Kidney capillary endothelial cell (primary cell): ENCODE data around the gene ZNF423.

Experiments used
- DNase-seq: peaks from one replicate; pipeline ENCODE4 v3.0.0-alpha.2; 2018; ENCODE audit warnings: low spot score

ZNF423 gene

GRCh38 chr16:49724774-49725173 is 131.1 kb downstream of the ZNF423 start:
- DNase-seq: no peak

DNA sequence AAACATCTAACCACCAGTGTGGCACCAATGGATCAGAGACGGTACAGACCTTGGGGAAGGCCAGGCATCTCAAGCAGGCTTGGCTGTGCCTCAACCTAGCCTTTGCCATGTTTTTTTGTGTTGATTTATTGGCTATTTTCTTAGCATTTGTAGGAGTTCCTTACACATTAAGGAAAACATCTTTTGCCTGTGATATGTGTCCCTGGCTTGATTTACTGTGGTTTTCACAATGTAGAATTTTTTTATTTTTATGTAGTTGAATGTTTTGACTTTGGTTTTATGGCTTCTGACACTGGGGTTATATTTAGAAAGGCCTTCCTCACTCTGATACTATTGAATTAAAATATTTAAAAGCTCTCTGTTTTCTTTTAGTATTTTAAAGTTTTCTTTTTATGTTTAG is 132.6 kb downstream of the ZNF423 start:
- no peak for DNase-seq

GRCh38 chr16:49720225-49720624 is 135.7 kb downstream of the ZNF423 start:
- no peak for DNase-seq

DNA sequence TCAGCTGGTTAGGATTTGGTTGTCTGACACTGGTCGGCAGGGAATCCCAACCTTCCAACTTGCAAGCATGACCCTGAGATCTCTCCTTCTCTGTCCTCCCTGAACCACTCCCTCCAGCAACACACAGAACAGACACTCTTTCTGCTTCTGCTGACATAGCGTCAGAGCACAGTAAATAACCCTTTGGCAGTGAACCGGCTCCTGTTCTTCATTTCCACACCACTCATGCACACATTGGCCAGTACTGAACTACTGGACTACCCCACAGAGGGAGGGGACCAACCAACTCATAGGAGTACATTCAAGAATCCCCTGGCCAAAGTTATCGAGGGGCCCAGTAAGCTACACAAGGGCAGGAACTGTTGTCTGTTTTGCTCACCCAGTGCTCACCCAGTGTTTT is 138.2 kb downstream of the ZNF423 start:
- DNase-seq: no peak

- no peak for DNase-seq
Observed at GRCh38 chr16:49716339-49716934, 139.5 kb downstream of the ZNF423 start.

DNA sequence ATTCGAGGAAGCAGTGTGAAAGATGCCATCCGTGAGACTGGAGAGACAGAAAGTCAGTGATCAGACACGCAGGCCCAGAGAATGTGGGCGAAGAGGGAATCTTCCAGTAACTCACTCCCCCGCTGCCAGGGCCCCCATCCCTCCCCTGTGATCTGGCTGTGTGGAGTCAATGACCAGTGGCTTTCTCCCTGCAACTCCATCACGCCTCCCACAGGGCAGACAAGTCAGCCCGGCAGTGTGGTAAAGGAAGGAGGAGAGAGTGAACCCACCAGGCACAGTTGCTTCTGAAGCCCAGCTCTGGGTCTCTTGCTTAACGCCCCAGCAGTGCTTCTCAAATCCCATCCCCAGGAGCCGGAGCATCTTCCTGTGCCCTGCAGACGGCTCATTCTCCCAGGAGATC is 142.1 kb downstream of the ZNF423 start:
- DNase-seq: no peak

GRCh38 chr16:49712542-49712941 is 143.4 kb downstream of the ZNF423 start:
- no peak for DNase-seq

GRCh38 chr16:49712106-49712505 is 143.8 kb downstream of the ZNF423 start:
- DNase-seq: no peak

GRCh38 chr16:49709057-49709456 is 146.9 kb downstream of the ZNF423 start:
- DNase-seq: no peak

DNA sequence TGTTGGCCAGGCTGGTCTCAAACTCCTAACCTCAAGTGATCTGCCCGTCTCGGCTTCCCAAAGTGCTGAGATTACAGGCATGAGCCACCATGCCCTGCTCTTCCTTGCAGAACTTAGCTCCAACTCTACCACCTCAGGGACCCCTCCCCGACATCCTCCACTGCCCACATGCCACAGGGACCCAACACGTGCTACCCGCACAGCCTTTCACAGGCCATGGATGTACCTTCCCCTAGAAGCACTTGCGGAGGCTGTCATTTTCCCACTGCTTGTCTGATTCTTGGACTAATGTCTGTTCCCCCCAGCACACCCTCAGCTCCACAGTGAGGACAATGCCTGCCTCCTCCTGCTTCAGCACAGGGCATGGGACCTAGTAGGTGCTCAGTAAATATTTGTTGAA is 147.4 kb downstream of the ZNF423 start:
- no peak for DNase-seq

DNA sequence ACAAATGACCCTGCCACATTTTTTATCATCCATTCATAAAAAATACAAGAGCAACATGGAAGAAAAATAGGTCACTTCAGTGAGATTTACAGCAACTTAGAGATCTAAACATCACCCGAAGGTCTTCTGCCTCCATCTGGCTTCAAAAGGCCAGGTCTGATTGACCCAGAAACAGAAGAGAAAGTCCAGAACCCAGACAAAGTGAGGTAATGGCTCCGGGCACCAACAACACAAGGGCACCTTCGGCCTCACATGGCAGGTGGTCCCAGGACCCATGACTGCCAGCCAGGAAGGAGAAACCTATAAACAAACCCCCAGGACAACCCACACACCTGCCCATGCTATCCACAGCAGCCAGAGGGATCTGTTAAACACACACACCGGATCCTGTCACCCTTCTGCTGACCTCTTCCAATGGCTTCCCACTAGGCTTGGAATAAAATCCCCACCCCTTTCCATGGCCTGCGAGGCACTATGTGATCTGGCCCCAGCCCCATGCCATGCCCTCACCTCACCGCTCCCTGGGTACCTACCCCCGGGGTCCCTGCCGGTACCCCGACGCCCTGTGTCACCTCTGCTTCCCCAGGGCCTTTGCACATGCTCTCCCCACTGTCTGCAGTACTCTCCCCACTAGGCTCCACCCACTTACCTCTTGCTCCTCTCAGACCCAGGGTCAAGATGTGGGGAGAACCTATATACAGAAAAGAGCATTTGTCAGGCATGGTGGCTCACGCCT is 149.1 kb downstream of the ZNF423 start:
- DNase-seq: no peak

DNA sequence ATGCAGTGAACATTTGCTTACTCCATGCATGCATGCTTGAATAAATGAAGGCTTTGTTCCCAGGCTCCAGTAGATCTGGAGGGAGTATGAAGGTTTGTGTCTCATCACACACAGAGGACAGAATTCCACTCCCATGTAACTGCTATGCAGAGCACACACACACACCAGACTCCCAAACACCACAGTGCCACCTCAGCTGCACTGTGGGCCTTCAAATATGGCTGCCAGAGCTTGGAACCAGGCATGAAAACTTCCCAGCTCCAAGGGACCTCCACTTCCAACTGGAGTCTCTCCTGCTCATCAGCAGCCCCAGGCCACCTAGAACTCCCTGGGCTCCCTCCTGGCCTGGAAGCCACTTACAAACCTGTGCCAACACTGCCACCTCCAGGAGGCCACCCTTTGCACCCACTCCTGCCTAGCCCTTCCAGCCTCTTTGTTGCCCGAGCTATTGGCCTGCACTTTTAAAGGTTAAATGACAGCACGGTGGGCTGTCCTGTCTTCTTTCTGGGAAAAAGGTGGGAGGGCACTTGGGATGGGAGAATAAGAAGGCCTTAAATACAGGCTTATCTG is 151.2 kb downstream of the ZNF423 start:
- no peak for DNase-seq

- no peak for DNase-seq
Observed at GRCh38 chr16:49703483-49703882, 152.4 kb downstream of the ZNF423 start.

DNA sequence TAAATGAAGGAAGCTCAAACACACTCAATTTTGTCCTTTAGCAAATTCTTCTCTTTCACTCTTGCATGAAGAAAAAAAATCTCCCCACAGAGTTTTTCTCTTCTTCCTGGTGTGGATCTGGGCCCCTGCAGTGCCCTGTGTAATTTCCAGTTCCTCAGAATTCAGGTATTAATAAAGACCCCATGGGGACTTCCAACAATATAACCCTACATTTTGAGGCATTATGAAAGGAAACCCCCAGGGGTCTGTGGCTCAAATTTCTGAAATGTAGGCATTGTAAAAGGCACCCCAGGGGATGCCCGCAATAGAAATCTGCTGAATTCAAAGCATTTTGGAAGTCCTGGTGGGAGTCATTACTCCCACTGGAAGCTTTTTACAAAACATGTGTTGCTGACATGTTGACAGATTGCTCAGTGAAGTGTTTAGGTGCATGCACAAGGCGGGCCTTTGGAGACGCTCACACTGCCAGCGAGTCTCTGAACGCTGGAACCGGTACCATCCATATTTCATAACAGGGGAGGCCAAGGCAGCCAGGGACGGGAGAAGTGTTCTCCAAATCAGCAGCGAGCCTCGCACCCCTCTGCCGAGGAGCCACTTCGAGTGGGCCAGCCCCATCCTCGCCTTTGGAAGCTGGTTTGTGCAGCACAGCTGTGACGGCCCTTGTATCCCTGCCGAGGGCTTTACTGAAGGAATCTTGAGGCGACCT is 154.0 kb downstream of the ZNF423 start:
- no peak for DNase-seq

DNA sequence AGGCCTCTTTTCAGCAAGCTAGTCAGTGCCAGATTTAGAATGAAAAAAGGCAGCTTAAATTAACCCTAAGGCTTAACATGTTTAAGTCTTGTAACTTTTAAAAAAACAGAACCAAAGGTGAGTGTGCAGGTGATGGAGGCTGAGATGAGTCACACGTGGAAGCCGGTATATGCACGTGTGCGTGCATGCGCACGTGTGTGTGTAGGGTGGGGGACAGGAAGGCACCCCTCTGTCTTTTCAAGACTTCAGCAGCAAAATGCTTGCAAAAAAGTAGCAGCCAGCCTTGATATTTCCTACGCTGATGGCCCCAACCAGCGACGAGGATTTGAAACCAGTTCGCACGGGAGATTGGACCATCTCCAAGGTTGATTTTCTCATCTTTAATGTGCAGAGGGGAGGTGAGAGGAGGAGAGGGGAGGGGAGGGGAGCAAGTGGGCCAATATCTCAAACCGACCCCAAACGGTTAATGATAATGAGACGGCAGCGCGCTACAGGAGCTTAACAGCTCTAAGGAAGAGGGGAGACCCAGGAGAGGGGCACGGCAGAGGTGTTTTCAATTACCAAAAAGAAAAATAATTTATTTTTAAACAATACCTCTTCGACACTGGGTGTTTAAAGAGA is 154.7 kb downstream of the ZNF423 start:
- DNase-seq: no peak

GRCh38 chr16:49700251-49701064 is 155.5 kb downstream of the ZNF423 start:
- no peak for DNase-seq

GRCh38 chr16:49699841-49700175 is 156.1 kb downstream of the ZNF423 start:
- no peak for DNase-seq

GRCh38 chr16:49698931-49699840 is 156.7 kb downstream of the ZNF423 start:
- DNase-seq: peak; percentile 4

- no peak for DNase-seq
Observed at GRCh38 chr16:49698453-49698815, 157.5 kb downstream of the ZNF423 start.

- no peak for DNase-seq
Observed at GRCh38 chr16:49697631-49698452, 158.1 kb downstream of the ZNF423 start.
